ENCODE data around the gene SEC14L2.

Gene SEC14L2

DNA sequence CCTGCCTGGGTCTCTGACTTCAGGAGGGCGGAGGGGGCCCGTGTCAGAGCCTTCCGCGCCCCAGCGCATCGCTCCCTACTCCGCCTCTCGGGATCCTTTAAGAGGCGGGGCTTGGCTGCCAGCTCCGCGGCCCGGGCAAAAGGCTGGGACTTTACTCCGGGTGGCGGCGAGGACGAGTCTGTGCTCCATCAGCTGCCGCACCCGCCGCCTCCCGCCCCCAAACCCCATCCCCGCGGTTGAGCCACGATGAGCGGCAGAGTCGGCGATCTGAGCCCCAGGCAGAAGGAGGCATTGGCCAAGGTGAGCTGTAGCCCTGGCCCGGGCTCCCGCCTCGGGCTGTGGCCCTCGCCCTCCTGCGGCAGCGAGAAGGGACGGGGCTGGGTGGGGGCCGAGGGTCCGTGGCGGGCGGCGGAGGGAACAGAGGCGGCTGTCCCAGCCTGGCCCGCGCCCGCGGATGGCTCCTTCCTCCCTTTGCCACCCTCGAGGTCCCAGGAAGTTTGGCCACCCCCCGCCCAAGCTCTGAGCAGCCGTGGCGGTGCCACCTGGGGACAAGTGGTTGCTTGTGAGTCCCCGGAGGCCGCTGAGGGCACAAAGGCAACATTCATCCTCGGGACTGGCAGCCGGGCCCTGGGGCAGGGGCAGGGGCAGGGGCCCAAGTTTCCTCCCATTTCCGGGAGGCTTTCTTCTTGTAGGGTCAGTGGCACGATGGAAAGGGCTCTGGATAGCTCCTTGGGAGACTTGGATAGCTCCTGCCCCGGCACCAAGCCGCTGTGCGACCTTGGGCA lies at the start of gene SEC14L2:
SEC14L2 (plus strand) TSS at position 148 of the 785 bp plus-strand sequence; CDS start at position 247, 99 bp downstream.
- CTCF ChIA-PET = interaction anchor here (1.0 to 17.2 kb wide), 11 partner anchors 9 to 136 kb away, joined by 4 to 235 read pairs (median 7); partner anchors contain the start of genes CASTOR1, MTFP1 and RNF215
- H3K4me3 ChIP-seq (ENCODE audit: low read depth, low read length) = peak within 1 kb of the TSS; percentile 85
- POLR2A ChIA-PET = interaction anchor here (0.6 to 5.5 kb wide), 8 partner anchors 11 to 194 kb away, joined by 3 to 46 read pairs (median 4); partner anchors contain the start of gene PES1
- TF ChIP-seq, protein P1, sequence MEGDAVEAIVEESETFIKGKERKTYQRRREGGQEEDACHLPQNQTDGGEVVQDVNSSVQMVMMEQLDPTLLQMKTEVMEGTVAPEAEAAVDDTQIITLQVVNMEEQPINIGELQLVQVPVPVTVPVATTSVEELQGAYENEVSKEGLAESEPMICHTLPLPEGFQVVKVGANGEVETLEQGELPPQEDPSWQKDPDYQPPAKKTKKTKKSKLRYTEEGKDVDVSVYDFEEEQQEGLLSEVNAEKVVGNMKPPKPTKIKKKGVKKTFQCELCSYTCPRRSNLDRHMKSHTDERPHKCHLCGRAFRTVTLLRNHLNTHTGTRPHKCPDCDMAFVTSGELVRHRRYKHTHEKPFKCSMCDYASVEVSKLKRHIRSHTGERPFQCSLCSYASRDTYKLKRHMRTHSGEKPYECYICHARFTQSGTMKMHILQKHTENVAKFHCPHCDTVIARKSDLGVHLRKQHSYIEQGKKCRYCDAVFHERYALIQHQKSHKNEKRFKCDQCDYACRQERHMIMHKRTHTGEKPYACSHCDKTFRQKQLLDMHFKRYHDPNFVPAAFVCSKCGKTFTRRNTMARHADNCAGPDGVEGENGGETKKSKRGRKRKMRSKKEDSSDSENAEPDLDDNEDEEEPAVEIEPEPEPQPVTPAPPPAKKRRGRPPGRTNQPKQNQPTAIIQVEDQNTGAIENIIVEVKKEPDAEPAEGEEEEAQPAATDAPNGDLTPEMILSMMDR (IDR thresholded peaks at IDR 0.05; ENCODE audit: insufficient read depth, low read length, missing control alignments) = no peak
- DNase-seq (ENCODE audit: low read depth, low spot score) = no peak

DNA sequence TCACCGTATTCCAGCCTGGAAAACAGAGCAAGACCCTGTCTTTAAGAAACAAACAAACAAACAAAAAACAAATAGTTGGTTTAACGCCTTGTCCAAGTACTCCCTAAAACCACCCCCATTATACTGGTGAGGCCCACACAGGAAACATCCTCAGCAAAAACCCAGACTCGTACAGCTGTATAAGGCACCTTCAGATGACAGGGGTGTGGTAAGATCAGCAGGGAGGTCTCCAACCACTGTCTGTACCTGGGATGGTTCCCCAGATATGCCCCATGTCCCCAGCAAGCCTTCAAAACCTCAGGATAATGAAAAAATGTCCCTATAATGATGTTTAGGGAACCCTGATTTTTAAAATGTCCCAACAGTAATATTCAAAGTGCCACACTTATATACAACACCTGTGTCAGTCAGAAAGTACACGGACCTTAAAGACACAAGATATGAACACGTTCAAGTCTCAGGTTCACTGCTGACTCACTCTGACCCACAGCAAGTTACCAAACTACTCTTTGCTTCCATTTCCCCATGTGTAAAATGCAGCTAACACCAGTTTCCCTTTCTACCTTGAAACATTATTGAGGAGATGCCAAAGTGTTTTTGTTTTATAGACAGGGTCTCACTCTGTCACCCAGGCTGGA lies 49.4 kb upstream of the SEC14L2 start:
- ChIA-PET POLR2A (interaction anchor here (0.6 to 1.5 kb wide), 2 partner anchors 9 to 59 kb away, joined by 3 to 6 read pairs; partner anchors contain the start of genes CCDC157 and SF3A1), CTCF (interaction anchor here (1.0 kb wide), 2 partner anchors 12 to 60 kb away, joined by 3 read pairs; no protein-coding TSS in a partner anchor)
- DNase-seq (ENCODE audit: low read depth, low spot score) = no peak
- no peak overlapping the region for H3K4me3 ChIP-seq (ENCODE audit: low read depth, low read length)
- TF ChIP-seq, protein P1 (IDR thresholded peaks at IDR 0.05; ENCODE audit: insufficient read depth, low read length, missing control alignments) = no peak

DNA sequence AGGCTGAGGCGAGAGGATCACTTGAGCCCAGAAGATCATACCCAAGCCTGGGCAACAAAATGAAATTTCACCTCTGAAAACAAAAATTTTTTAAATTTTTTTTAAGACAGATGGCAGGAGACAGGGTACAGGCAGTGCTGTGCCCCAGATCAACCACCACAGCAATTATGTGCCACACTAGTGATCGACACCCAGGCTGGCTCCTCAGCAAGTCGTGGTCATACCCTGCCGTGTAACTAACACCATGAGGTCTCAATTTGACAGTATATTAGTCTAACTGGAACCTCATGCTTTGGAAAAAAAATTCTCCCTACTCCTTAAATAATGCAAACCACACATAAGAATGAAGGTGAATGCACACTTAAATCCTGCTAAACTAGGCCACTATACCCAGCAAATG lies 48.4 kb upstream of the SEC14L2 start:
- DNase-seq (ENCODE audit: low read depth, low spot score) = no peak
- ChIA-PET CTCF (interaction anchor here (1.0 kb wide), 1 partner anchor 61 kb away, joined by 3 read pairs; no protein-coding TSS in a partner anchor), POLR2A (interaction anchor here (0.6 to 1.5 kb wide), 3 partner anchors 8 to 93 kb away, joined by 3 to 6 read pairs (median 5); partner anchors contain the start of genes CCDC157 and SF3A1)
- TF ChIP-seq, protein P1 (IDR thresholded peaks at IDR 0.05; ENCODE audit: insufficient read depth, low read length, missing control alignments) = no peak
- H3K4me3 ChIP-seq (ENCODE audit: low read depth, low read length) = no peak overlapping the region

DNA sequence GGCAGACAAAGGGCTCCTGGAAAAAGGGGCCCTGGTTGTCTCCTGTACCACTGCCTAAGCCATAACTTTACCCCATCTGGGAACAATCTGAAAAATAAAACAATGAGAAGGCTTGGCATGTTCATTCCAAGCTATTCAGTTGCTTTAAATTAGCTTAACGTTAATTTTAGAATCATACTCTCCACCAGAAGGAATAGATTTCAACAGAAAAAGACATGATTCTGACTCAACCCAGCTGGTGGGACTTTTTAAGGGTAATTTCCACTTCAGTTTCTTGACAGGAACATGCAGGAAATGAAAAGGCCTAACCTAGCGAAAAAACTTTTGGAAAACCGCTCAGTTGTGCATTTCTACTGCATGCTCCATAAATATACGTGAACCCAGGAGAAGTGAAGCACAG lies 48.0 kb upstream of the SEC14L2 start:
- no peak overlapping the region for H3K4me3 ChIP-seq (ENCODE audit: low read depth, low read length)
- no peak for DNase-seq (ENCODE audit: low read depth, low spot score)
- POLR2A ChIA-PET = interaction anchor here (0.6 to 1.5 kb wide), 2 partner anchors 8 to 93 kb away, joined by 5 to 6 read pairs; partner anchors contain the start of genes CCDC157 and SF3A1
- CTCF ChIA-PET = no interaction called here
- TF ChIP-seq, protein P1 (IDR thresholded peaks at IDR 0.05; ENCODE audit: insufficient read depth, low read length, missing control alignments) = no peak

DNA sequence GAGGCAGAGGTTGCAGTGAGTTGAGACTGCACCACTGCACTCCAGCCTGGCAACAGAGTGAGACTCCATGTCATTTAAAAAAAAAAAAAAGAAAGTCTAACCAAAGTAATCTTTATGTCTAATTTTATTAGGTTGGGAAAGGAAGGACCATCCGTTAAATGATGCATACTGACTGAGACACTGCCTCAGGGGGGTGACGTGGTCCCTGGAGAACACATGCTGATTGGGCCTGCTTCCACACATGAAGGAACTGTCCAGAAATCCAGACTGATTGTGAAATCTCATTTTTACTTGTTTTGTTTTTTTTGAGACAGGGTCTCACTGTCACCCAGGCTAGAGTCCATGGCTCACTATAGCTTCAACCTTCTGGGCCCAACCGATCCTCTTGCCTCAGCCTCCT lies 45.6 kb upstream of the SEC14L2 start:
- DNase-seq (ENCODE audit: low read depth, low spot score) = no peak
- TF ChIP-seq, protein P1 (IDR thresholded peaks at IDR 0.05; ENCODE audit: insufficient read depth, low read length, missing control alignments) = no peak
- POLR2A ChIA-PET = no interaction called here
- CTCF ChIA-PET = no interaction called here
- no peak overlapping the region for H3K4me3 ChIP-seq (ENCODE audit: low read depth, low read length)

Measured in AG04449 (cell line).